LNCAP (cell line): ENCODE measurements around the gene LBH.

Experiments used
- TF ChIP-seq, protein P1 (sequence below): fragments of 450-650 bp; IDR thresholded peaks from 2 replicates; pipeline ENCODE4 v1.5.1; 2017; ENCODE audit warnings: mild to moderate bottlenecking

LBH gene

DNA sequence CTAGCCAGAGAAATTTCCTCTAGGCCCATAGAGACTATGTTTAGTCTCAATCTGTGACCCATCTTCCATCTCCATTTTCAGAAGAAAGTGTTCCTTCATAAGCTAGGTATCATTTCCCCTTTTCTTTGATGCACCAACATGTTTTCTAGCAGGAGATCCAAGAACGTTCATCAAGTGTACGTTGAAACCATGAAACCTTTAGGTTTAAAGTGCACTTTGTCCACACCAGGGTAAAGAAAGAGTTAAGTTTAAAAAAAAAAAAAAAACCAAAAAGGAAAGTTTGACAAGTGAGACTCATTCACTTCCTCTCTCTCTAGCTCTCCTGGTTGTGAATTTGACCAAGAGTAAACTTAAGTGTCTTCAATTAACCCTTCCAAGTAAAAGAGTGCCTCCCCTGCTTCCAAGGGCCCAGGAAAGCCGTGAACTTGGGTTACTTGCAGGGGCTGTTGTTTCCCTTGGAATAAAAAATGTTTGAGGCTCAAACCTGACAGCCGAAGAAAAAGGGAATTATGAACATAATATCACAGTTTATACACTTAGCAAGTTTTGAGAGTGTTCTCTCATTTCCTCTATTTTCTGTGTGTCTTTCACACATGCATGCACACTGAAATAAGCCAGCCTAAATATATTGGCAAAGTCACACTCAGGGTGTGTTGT is 56.7 kb downstream of the LBH start:
- TF ChIP-seq, protein P1, sequence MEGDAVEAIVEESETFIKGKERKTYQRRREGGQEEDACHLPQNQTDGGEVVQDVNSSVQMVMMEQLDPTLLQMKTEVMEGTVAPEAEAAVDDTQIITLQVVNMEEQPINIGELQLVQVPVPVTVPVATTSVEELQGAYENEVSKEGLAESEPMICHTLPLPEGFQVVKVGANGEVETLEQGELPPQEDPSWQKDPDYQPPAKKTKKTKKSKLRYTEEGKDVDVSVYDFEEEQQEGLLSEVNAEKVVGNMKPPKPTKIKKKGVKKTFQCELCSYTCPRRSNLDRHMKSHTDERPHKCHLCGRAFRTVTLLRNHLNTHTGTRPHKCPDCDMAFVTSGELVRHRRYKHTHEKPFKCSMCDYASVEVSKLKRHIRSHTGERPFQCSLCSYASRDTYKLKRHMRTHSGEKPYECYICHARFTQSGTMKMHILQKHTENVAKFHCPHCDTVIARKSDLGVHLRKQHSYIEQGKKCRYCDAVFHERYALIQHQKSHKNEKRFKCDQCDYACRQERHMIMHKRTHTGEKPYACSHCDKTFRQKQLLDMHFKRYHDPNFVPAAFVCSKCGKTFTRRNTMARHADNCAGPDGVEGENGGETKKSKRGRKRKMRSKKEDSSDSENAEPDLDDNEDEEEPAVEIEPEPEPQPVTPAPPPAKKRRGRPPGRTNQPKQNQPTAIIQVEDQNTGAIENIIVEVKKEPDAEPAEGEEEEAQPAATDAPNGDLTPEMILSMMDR: no peak

GRCh38 chr2:30288561-30288960 is 57.2 kb downstream of the LBH start:
- TF ChIP-seq, protein P1: no peak

DNA sequence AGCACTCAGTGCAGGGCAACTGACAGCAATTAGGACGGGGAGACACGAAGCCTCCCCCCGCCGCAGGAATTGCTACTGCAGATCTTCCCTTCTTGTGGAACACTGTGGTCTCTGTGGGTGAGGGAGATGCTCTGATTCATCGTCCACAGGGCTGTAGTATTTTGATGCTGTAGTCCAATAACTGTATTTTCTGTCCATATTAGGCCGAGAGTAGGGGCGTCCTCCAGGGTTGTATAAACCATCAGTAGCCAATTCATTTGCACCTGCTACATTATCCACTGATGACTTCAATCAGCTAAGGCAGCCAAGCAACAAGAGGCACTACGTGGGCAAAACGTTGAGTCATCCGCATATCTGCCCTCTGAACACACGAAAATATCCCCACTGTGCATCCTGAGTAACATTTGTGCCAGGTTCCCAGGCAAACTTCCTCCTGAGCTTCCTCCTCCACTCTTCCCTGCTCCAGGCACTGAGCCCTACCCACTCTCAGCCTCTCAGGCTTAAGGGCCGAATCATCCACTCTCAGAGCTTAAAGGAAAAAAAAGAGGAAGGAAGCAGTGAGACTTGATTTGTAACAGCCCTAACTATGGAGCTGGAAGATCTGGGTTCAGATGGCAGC is 62.1 kb downstream of the LBH start:
- TF ChIP-seq, protein P1: no peak

DNA sequence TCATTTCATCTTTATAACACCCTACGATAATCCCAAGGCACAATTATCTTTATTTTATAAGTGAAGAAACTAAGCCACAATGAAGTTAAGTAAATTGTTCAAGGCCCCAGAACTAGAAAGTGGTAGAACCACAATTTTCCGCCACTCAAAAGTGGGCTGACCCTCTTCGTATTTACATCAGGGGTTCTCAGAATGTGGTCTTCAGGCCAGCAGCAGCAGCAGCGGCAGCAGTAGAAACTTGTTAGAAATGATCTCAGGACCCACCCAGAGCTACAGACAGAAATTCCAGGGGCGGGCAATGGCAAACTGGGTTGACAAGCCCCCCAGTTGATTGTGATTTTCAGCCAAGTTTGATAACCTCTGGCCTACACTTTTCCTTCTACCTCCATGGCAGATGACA is 62.8 kb downstream of the LBH start:
- TF ChIP-seq, protein P1: no peak

GRCh38 chr2:30296496-30296895 is 65.2 kb downstream of the LBH start:
- TF ChIP-seq, protein P1: no peak

- TF ChIP-seq, protein P1: no peak
Observed at GRCh38 chr2:30298302-30298701, 67.0 kb downstream of the LBH start.

GRCh38 chr2:30300122-30300455 is 68.8 kb downstream of the LBH start:
- TF ChIP-seq, protein P1: no peak
